Aorta (tissue), 5 donors: ENCODE results near the gene IQSEC1. TPM values are rescaled to one million over a fixed set of nuclear protein-coding genes. Genes with fewer than 3 reads are reported as not detected.
A peak's percentile ranks its signal among the peaks of the same experiment; 100 is the strongest.

Experiments
- ATAC-seq: fragments of 200-7000 bp; cut with Tn5 transposase; one replicate; pipeline ENCODE4 v1.9.1; 2022; ENCODE audit warnings: moderate library complexity; ENCODE audit not compliant: low FRiP score
- DNase-seq, 2 donors: peaks; one replicate each; pipeline ENCODE4 v3.0.0-alpha.2; 2020
- H3K27ac ChIP-seq, 2 donors: one replicate each; pipeline ENCODE4 v1.5.1; 2013; ENCODE audit warnings: low read length in 2 of 2, mild to moderate bottlenecking in 2 of 2, moderate library complexity in 2 of 2, control low read depth in 1 of 2, inconsistent platforms in 1 of 2, low read depth in 1 of 2
- H3K27me3 ChIP-seq, 2 donors: one replicate each; pipeline ENCODE4 v1.6.1; 2013; ENCODE audit warnings: control low read depth in 1 of 2, low read length in 1 of 2, mild to moderate bottlenecking in 1 of 2, moderate library complexity in 1 of 2; ENCODE audit not compliant: insufficient read depth in 2 of 2, control insufficient read depth in 1 of 2
- H3K36me3 ChIP-seq, 2 donors: one replicate each; pipeline ENCODE4 v1.6.1; 2013; ENCODE audit warnings: control low read depth in 1 of 2, low read length in 1 of 2, mild to moderate bottlenecking in 1 of 2; ENCODE audit not compliant: insufficient read depth in 2 of 2, control insufficient read depth in 1 of 2
- H3K4me1 ChIP-seq, 2 donors: one replicate each; pipeline ENCODE4 v1.6.1; 2013; ENCODE audit warnings: low read length in 2 of 2, control low read depth in 1 of 2, mild to moderate bottlenecking in 1 of 2, moderate library complexity in 1 of 2; ENCODE audit not compliant: insufficient read depth in 2 of 2, control insufficient read depth in 1 of 2
- H3K4me3 ChIP-seq, 2 donors: one replicate each; pipeline ENCODE4 v1.5.1; 2013; ENCODE audit warnings: low read length in 2 of 2, control low read depth in 1 of 2, mild to moderate bottlenecking in 1 of 2
- H3K9me3 ChIP-seq: one replicate; pipeline ENCODE4 v1.6.1; 2013; ENCODE audit warnings: mild to moderate bottlenecking, low read length; ENCODE audit not compliant: control insufficient read depth
- WGBS, 2 donors: extraction: QIAGEN DNeasy Blood & Tissue Kit; methylation state at CpG; one replicate each; pipeline ENCODE4 v1.1.7; 2013; 5-methylcytosine and 5-hydroxymethylcytosine counted together
- intact Hi-C, 2 donors: fragments of 100-400 bp; cut with DNase I; formaldehyde crosslinking; loops; one replicate each; pipeline versions ENCODE4 v1.14.2 to v1.15.0; 2022
- polyA plus RNA-seq, 2 donors: library from polyadenylated mRNA; stranded (reverse); fragments of 200-250 nt; gene quantifications; one replicate each; pipeline ENCODE4 v1.2.3, GENCODE V29; 2013
- total RNA-seq, 2 donors: library from RNA; stranded (reverse); fragmentation: NEBNext Ultra II Directional; extraction: Animal tissue kit (Norgen Biotek cat#: 25700); gene quantifications; one replicate each; pipeline ENCODE4 v1.2.1, GENCODE V29; 2021
- donor health status: healthy with polysubstance abuse.
- donor health status: Bipolar disorder and iron deficiency.
- donor health status: DM: no; HTN: no; CAD: no.
- donor health status: DM: no; HTN: no; CAD: no.
- donor health status: DM: yes; HTN: yes; CAD: no.

Gene IQSEC1
- total and polyA plus RNA-seq, 4 donors: 12.6 to 84.7 (median 49.9) TPM

DNA sequence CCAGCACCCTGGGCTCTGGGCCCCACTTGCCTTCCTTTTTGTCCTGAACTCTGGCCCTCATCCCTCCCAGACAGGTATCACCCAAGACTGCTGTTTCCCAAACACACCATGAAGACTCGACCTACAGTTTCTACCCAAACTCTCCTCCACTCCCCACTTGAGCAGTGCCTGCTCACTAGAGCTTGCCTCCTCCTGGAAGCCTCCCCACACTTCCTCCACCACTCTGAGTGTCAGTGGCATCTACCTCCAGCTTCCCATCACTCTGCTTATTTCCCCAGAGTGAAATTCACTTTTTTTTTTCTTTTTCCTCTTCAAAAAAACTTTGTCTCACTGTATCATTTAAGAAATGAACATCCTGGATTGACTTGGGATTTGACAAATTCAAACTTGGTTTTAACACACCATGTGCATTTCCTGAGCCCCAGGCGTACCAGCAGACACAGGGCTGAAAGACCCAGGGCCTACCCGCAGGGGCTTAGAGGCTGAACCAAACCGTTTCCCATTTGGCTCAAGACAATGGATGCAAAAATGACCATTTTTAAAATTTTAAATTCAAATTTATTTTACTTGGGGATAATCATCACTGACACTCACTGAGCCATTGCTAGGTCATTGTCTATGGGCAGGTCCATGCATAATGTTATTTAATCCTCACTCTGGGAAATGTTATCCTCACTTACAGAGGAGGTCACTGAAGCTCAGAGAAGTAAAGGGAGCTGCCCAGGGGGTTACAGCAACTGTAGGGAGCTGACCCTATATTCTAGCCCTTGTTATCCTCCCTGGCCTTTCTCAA is 62.3 kb downstream of the IQSEC1 start:
- Histone ChIP-seq H3K27ac (no peak overlapping the region), H3K4me1 (no peaks in the 10 kb centered on the region)
- WGBS, 2 donors: 90 to 93% methylated on average over 4 of the region's 4 CpGs

DNA sequence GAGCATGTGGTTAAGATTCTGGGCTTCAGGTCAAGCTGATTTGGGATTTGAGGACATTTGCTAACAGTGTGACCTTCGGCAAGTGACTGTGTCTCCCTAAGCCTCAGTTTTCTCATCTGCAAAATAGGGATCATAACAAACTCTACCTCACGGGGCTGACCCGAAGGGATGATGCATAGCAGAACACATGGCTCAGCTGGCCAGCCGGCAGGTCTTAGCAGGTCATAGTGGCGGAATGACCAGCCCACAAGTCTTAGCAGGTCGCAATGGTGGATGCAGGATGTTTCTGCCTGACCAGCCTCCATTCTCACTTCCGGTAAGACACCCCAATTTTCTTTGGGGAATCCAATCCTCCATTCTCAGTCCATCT is 63.3 kb downstream of the IQSEC1 start:
- DNase-seq (peak in 1 of 2 donors; percentile 45), ATAC-seq (no peak)
- no peaks in the 10 kb centered on the region for H3K9me3 ChIP-seq
- H3K27ac ChIP-seq: no peak overlapping the region
- WGBS, 2 donors: 95 to 98% methylated on average over 7 of the region's 7 CpGs
- H3K4me1 ChIP-seq: no peaks in the 10 kb centered on the region
- H3K4me3 ChIP-seq: no peak overlapping the region
- no peaks in the 10 kb centered on the region for H3K27me3 ChIP-seq
- no peaks in the 10 kb centered on the region for H3K36me3 ChIP-seq
- intact Hi-C loops: no loop called here

More for the DNA sequence above, 62.3 kb downstream of the IQSEC1 start:
- peak in 1 of 2 donors; percentile 36 for DNase-seq
- Histone ChIP-seq H3K27me3 (no peaks in the 10 kb centered on the region), H3K4me3 (no peak overlapping the region), H3K36me3 (no peaks in the 10 kb centered on the region), H3K9me3 (no peaks in the 10 kb centered on the region)
- ATAC-seq: no peak
- intact Hi-C loops: no loop called here

DNA sequence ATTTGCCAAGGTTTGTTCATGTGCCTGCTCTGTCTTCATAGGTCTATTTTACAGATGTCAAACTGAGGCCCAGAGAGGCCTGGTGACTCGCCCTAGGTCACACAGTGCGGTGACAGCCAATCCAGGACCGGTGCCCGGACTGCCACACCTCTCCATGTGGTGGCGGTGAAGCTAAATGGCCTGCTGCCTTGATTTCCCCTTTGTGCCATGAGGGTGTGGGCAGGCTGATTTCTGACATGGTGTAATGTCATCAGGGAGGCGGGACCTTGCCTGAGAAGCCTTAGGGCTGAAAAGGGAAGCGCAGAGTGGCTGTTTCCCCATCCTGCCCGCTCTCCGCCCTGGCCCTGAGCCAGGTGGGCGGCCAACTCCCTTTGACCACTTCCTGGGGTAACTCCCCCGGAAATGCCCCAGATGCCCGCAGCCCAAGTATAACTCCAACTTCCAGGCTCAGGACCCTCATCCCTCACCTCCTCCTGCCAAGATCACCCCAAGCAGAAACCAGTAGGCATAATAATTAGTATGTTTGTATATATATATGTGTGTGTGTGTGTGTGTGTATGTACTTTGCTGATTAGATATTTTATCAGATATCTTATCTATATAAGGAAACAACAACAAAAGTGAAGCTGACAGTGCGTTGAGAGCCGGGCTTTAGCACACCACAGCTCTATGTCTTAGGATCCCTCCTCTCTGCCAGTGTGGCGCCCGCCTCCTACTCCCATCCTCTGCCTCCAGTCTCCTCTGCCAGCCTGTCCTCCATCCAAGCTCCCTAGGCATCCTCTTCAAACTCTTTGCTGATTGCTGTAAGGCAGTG is 63.9 kb downstream of the IQSEC1 start:
- intact Hi-C loops: no loop called here
- no peak overlapping the region for H3K27ac ChIP-seq
- H3K4me3 ChIP-seq: no peak overlapping the region
- no peaks in the 10 kb centered on the region for H3K4me1 ChIP-seq
- ATAC-seq (peak; percentile 2), DNase-seq (peak; percentile 88 to 91)
- 88% methylated on average over 16 of the region's 16 CpGs for WGBS, 2 donors
- no peaks in the 10 kb centered on the region for H3K9me3 ChIP-seq
- H3K27me3 ChIP-seq: no peaks in the 10 kb centered on the region
- no peaks in the 10 kb centered on the region for H3K36me3 ChIP-seq

DNA sequence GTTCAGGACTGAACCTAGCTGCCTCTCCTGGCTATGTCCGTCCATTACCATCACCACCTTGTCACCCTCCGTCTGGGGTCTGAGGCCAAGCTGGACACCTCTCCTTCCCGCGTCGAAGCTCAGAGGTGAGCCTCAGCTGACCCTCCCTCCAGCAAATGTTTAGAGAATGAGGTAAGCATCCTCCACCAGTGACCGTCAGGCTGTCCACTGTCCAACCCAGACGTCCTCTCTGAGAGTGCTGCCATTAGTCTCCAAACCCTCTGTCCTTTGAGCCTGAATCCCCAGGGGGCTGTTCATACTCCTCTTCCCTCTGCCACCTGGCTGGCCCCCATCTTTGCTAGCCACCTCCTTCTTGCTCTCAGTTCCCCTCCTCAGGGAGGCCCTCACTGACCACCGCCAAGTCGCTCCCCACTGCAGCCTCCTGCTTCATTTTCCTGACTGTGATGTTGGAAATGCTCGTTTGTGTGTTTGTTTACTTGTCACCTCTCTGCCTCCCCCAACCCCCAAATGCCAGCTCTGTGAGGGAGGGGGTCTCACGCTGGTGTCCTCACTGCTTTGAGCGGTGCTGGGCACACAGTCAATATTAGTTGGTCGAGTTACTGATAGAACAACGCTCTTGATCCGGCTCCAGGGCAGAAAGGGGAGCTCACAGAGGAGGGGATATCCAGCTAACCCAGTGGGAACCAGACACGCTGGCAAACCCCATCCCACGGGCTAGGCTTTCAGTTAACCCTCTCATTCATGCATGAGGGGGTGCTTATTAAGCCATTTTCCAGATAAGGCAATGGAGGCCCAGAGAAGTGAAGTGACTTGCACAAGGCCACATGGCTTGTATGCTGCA is 64.9 kb downstream of the IQSEC1 start:
- Histone ChIP-seq H3K36me3 (no peaks in the 10 kb centered on the region), H3K27ac (no peak overlapping the region), H3K27me3 (no peaks in the 10 kb centered on the region), H3K4me3 (no peak overlapping the region), H3K9me3 (no peaks in the 10 kb centered on the region), H3K4me1 (no peaks in the 10 kb centered on the region)
- intact Hi-C loops: no loop called here
- DNase-seq (peak in 1 of 2 donors; percentile 33), ATAC-seq (no peak)
- 76 to 79% methylated on average over 17 of the region's 17 CpGs for WGBS, 2 donors

DNA sequence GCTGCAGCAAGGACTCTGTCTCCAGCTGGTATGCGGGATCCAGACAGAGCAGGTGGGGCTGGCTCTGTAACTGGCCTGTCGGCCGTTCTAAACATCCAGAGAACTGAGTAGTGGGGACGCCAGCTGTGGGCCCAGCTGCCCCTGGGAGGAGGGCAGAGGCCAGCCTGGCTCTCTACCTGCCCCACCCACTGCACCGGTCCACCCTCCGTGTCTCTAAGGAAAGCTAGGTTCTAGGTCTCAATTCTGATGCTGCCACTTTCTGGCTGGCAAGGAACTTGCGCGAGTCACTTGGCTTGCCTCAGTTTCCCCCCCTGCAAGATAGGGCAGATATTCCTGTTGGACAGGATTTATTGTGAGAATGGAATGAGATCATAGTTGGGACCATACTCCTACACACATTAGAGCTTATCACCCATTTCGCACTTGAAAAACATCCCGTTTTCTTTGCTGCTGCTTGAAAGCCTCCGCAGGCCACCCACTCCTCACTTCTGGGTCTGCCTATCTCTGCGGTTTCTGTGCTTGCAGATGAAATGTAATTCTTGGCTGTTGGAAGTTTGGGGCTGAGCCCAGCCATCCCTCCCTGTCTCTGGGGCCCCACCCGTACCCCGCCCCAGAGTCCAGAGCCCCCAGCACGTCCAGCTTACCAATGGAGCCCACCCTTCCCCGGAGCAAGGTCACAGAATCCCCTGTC is 65.8 kb downstream of the IQSEC1 start:
- WGBS, 2 donors: 78% methylated on average over 16 of the region's 16 CpGs

DNA sequence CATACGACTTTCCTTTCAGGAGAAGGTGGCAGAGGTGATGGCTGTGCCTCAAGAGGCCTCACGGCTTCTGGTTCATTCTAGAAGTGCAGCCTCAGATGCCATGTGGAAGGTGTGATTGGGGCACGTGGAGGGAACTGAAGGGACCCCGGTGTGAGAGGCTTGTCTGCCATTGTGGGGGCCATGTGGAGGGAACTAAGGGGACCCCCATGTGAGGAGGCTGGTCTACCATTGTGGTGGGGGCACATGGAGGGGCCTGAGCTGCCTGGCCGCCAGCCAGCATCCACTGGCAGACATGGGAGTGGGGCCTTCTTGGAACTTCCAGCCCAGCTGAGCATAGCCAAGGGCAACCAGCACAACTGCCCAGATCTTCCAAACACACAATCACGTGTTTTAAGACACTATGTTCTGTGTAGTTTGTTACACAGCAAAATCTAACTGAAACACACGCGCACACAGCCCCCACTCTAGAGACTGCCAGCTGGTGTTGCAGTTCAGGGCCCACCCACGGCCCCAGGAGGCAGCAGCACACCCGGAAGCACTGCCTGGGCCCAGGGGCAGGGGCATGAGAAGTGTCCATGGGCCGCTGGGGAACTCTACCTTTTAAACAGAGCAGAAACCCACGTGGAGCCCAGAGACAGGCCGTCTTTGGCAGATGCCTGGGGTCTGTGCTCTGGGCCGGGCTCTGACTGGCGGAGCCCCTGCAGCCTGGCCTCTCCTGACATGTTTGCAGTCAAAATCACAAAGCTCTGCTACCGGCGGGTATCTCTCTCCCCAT is 66.8 kb downstream of the IQSEC1 start:
- Histone ChIP-seq H3K36me3 (no peaks in the 10 kb centered on the region), H3K27ac (no peak overlapping the region), H3K9me3 (no peaks in the 10 kb centered on the region), H3K4me1 (no peaks in the 10 kb centered on the region), H3K27me3 (no peaks in the 10 kb centered on the region), H3K4me3 (no peak overlapping the region)
- 90 to 93% methylated on average over 17 of the region's 17 CpGs for WGBS, 2 donors
- intact Hi-C loops: no loop called here
- ATAC-seq (no peak), DNase-seq (peak in 1 of 2 donors; percentile 38)

More for the DNA sequence above, 65.8 kb downstream of the IQSEC1 start:
- DNase-seq (peak in 1 of 2 donors; percentile 40), ATAC-seq (no peak)
- Histone ChIP-seq H3K4me1 (no peaks in the 10 kb centered on the region), H3K36me3 (no peaks in the 10 kb centered on the region), H3K27ac (no peak overlapping the region), H3K9me3 (no peaks in the 10 kb centered on the region), H3K27me3 (no peaks in the 10 kb centered on the region), H3K4me3 (no peak overlapping the region)
- intact Hi-C loops: no loop called here

DNA sequence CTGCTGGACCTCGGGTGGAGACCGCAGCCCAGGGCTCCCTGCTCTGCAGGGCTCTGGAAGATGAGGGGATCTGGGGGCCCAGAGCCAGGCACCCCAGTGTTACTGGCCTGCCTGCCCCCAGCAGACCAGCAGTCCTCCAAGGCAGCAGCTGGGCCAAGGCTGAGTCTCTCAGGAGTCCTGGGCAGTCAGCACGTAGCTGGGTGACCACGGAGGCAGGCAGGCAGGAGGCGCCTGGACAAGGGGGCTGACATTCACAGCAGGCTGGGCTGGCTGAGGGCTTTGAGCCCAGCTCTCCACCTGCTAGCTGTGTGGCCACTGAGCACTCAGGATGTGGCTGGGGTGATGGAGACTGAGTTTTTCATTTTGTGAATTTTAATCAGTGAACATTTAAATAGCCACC is 67.9 kb downstream of the IQSEC1 start:
- Histone ChIP-seq H3K27ac (no peak overlapping the region), H3K27me3 (no peaks in the 10 kb centered on the region), H3K9me3 (no peaks in the 10 kb centered on the region), H3K36me3 (no peaks in the 10 kb centered on the region), H3K4me3 (no peak overlapping the region), H3K4me1 (no peaks in the 10 kb centered on the region)
- intact Hi-C loops: no loop called here
- ATAC-seq (no peak), DNase-seq (peak in 1 of 2 donors; percentile 44)
- 88 to 90% methylated on average over 5 of the region's 5 CpGs for WGBS, 2 donors
